GM23338 (cell line): ENCODE results near the gene TUBD1. TPM values are rescaled to one million over a fixed set of nuclear protein-coding genes. Genes with fewer than 3 reads are reported as not detected.

Experiments used
- ATAC-seq: fragments of 200-7000 bp; cut with Tn5 transposase; 3 replicates; pipeline ENCODE4 v1.9.1; 2020
- DNase-seq: peaks from one replicate; pipeline ENCODE4 v3.0.0-alpha.2; 2015; ENCODE audit warnings: low spot score
- H2AFZ ChIP-seq: fragments of 200-600 bp; sonication (generic); 2 replicates; pipeline ENCODE4 v1.8.0; 2016; ENCODE audit warnings: antibody characterized with exemption, mild to moderate bottlenecking, moderate library complexity
- H3F3A ChIP-seq: fragments of 200-600 bp; sonication (generic); replicated peaks from 2 replicates; pipeline ENCODE4 v1.8.0; 2017; ENCODE audit warnings: antibody characterized with exemption, mixed run types, low read depth
- H3K27ac ChIP-seq: fragments of 200-600 bp; sonication (generic); 2 replicates; pipeline ENCODE4 v1.6.1; 2016; ENCODE audit warnings: low read depth
- H3K27me3 ChIP-seq: fragments of 200-600 bp; sonication (generic); 2 replicates; pipeline ENCODE4 v1.8.0; 2016; ENCODE audit warnings: mild to moderate bottlenecking, mixed run types, moderate library complexity; ENCODE audit not compliant: insufficient read depth
- H3K36me3 ChIP-seq: fragments of 200-600 bp; sonication (generic); 2 replicates; pipeline ENCODE4 v1.8.0; 2016; ENCODE audit warnings: mild to moderate bottlenecking; ENCODE audit not compliant: insufficient read depth
- H3K4me1 ChIP-seq: fragments of 200-600 bp; sonication (generic); 2 replicates; pipeline ENCODE4 v1.8.0; 2016; ENCODE audit warnings: mild to moderate bottlenecking, moderate library complexity; ENCODE audit not compliant: insufficient read depth
- H3K4me2 ChIP-seq: fragments of 200-600 bp; sonication (generic); 2 replicates; pipeline ENCODE4 v1.7.1; 2017; ENCODE audit warnings: mixed run types
- H3K4me3 ChIP-seq: fragments of 200-600 bp; sonication (generic); 2 replicates; pipeline ENCODE4 v1.6.1; 2016; ENCODE audit warnings: mixed run types
- H3K79me2 ChIP-seq: fragments of 200-600 bp; sonication (generic); replicated peaks from 2 replicates; pipeline ENCODE4 v1.8.0; 2017; ENCODE audit warnings: mild to moderate bottlenecking; ENCODE audit not compliant: insufficient read depth
- H3K9me2 ChIP-seq: fragments of 200-600 bp; sonication (generic); 2 replicates; pipeline ENCODE4 v1.8.0; 2017; ENCODE audit not compliant: insufficient read depth
- H4K20me1 ChIP-seq: fragments of 200-600 bp; sonication (generic); replicated peaks from 2 replicates; pipeline ENCODE4 v1.8.0; 2017; ENCODE audit warnings: mild to moderate bottlenecking; ENCODE audit not compliant: insufficient read depth
- H3K27ac Mint-ChIP-seq: 2 replicates; pipeline ENCODE4 v1.8.0; 2020; ENCODE audit warnings: inconsistent platforms, mild to moderate bottlenecking, moderate library complexity, mixed read lengths
- H3K27me3 Mint-ChIP-seq: 3 replicates; pipeline ENCODE4 v1.8.0; 2022; ENCODE audit warnings: low read depth, mild to moderate bottlenecking, moderate library complexity, mixed read lengths, inconsistent platforms; ENCODE audit not compliant: insufficient read depth, poor library complexity
- H3K36me3 Mint-ChIP-seq: 3 replicates; pipeline ENCODE4 v1.8.0; 2021; ENCODE audit warnings: low read depth, mild to moderate bottlenecking, inconsistent platforms, moderate library complexity, mixed read lengths
- H3K4me1 Mint-ChIP-seq: 3 replicates; pipeline ENCODE4 v1.8.0; 2020; ENCODE audit warnings: mild to moderate bottlenecking, inconsistent platforms, mixed read lengths
- H3K4me3 Mint-ChIP-seq: 3 replicates; pipeline ENCODE4 v1.8.0; 2021; ENCODE audit warnings: moderate library complexity, mild to moderate bottlenecking, inconsistent platforms, mixed read lengths
- H3K9me3 Mint-ChIP-seq: 3 replicates; pipeline ENCODE4 v1.8.0; 2020; ENCODE audit warnings: moderate library complexity, mild to moderate bottlenecking, inconsistent platforms, mixed read lengths
- CREB1 ChIP-seq: fragments of 250-450 bp; sonication (Bioruptor Pico); IDR thresholded peaks from 2 replicates; pipeline ENCODE4 v1.5.0; 2020; ENCODE audit warnings: low read depth, mild to moderate bottlenecking, moderate library complexity
- CTCF ChIP-seq, 2 experiments: fragments of 200-600 bp in 1 of 2; sonication (generic) in 1 of 2; conservative IDR thresholded peaks; 2 replicates each; pipeline versions ENCODE4 v1.5.1 to v1.6.1; 2016 to 2017; ENCODE audit warnings: antibody characterized with exemption in 2 of 2, low read depth in 2 of 2, mild to moderate bottlenecking in 2 of 2, moderate library complexity in 1 of 2
- ETS1 ChIP-seq: IDR thresholded peaks from 2 replicates; pipeline ENCODE4 v1.6.1; 2016; ENCODE audit warnings: antibody characterized with exemption
- EZH2 ChIP-seq: fragments of 200-600 bp; sonication (generic); IDR thresholded peaks from one replicate; pipeline ENCODE4 v1.8.0; 2017; ENCODE audit warnings: antibody characterized with exemption, mild to moderate bottlenecking, low read depth; ENCODE audit not compliant: unreplicated experiment
- EZH2phosphoT487 ChIP-seq: fragments of 200-600 bp; sonication (generic); IDR thresholded peaks from one replicate; pipeline ENCODE4 v1.8.1; 2018; ENCODE audit warnings: antibody characterized with exemption; ENCODE audit not compliant: unreplicated experiment
- JUNB ChIP-seq: IDR thresholded peaks from one replicate; pipeline ENCODE4 v1.6.1; 2016; ENCODE audit warnings: antibody characterized with exemption; ENCODE audit not compliant: unreplicated experiment
- NANOG ChIP-seq: IDR thresholded peaks from 2 replicates; pipeline ENCODE4 v1.6.1; 2016; ENCODE audit warnings: antibody characterized with exemption, borderline replicate concordance
- POLR2AphosphoS5 ChIP-seq: IDR thresholded peaks from 2 replicates; pipeline ENCODE4 v1.6.1; 2016; ENCODE audit warnings: antibody characterized with exemption, low read depth
- REST ChIP-seq: IDR thresholded peaks from one replicate; pipeline ENCODE4 v1.6.1; 2018; ENCODE audit warnings: antibody characterized with exemption; ENCODE audit not compliant: unreplicated experiment
- STAT1 ChIP-seq: IDR thresholded peaks from one replicate; pipeline ENCODE4 v1.6.1; 2016; ENCODE audit warnings: antibody characterized with exemption; ENCODE audit not compliant: unreplicated experiment
- ZNF114 ChIP-seq: fragments of 250-450 bp; sonication (Bioruptor Pico); IDR thresholded peaks from 2 replicates; pipeline ENCODE4 v1.5.0; 2020; ENCODE audit warnings: mild to moderate bottlenecking, moderate library complexity
- ZNF331 ChIP-seq: fragments of 250-450 bp; sonication (Bioruptor Pico); IDR thresholded peaks from 2 replicates; pipeline ENCODE4 v1.5.0; 2020; ENCODE audit warnings: low read depth, mild to moderate bottlenecking, moderate library complexity
- ZNF462 ChIP-seq: fragments of 250-450 bp; sonication (Bioruptor Pico); IDR thresholded peaks from 2 replicates; pipeline ENCODE4 v1.5.0; 2020; ENCODE audit warnings: mild to moderate bottlenecking, moderate library complexity
- polyA plus RNA-seq: library from polyadenylated mRNA; unstranded; fragments of >200 nt; fragmentation: Nextera tagmentation; extraction: Ambion mirVana; gene quantifications from 2 replicates; pipeline ENCODE4 v1.2.1, GENCODE V29; 2016
- total RNA-seq: library from RNA; depleted of rRNA; stranded (reverse); fragments of >200 nt; shearing (Covaris generic); gene quantifications from 2 replicates; pipeline ENCODE4 v1.2.3, GENCODE V29; 2014

The TUBD1 gene
- total and polyA plus RNA-seq, 2 experiments from 2014 or later = 11.6 to 13.8 TPM

- Histone ChIP-seq H3K4me2 (no peak overlapping the region), H3K27ac (no peak overlapping the region), H2AFZ (no peak overlapping the region), H3K9me2 (no peaks in the 10 kb centered on the region), H3K4me3 (no peak overlapping the region), H3K79me2 (no peaks in the 10 kb centered on the region), H4K20me1 (no peaks in the 10 kb centered on the region), H3K4me1 (peaks cover 7% of the 10 kb centered on the region; the same call in 1 of the 2 replicates), H3K36me3 (no peaks in the 10 kb centered on the region), H3F3A (no peaks in the 10 kb centered on the region), H3K27me3 (no peaks in the 10 kb centered on the region)
- H3K27ac Mint-ChIP-seq = no peak overlapping the region
- no peak for DNase-seq
- ATAC-seq = no peak
- no peaks in the 10 kb centered on the region for H3K4me1 Mint-ChIP-seq
- peaks cover 4% of the 10 kb centered on the region; the same call in 2 of the 3 replicates for H3K36me3 Mint-ChIP-seq
- H3K9me3 Mint-ChIP-seq = no peaks in the 10 kb centered on the region
- TF ChIP-seq ETS1 (no peak), STAT1 (no peak), CREB1 (CRISPR knock-in tag) (no peak), ZNF462 (CRISPR knock-in tag) (no peak), POLR2AphosphoS5 (no peak), EZH2 (no peak), REST (no peak), JUNB (no peak), ZNF331 (CRISPR knock-in tag) (no peak), NANOG (no peak), EZH2phosphoT487 (no peak), ZNF114 (CRISPR knock-in tag) (no peak), CTCF (conservative IDR thresholded peaks at IDR 0.05; ENCODE audit: low read depth in 2 of 2) (no peak)
- no peaks in the 10 kb centered on the region for H3K27me3 Mint-ChIP-seq
- no peak overlapping the region for H3K4me3 Mint-ChIP-seq
These were observed 78.1 kb downstream of the TUBD1 start for GRCh38 chr17:59814685-59815084.
